ENCODE data around the gene GFAP.

Gene GFAP

GRCh38 chr17:44906010-44906646 is 9.2 kb downstream of the GFAP start:
- Histone ChIP-seq H3K9me2 (ENCODE audit: low read depth, low read length) (no peaks in the 10 kb centered on the region), H3K4me1 (ENCODE audit: insufficient read depth, low read length, severe bottlenecking) (peaks cover 1% of the 10 kb centered on the region), H3F3A (ENCODE audit: insufficient read depth, low read length) (no peaks in the 10 kb centered on the region), H3K36me3 (ENCODE audit: insufficient read depth, low read length) (no peaks in the 10 kb centered on the region), H3K4me3 (ENCODE audit: low read depth, low read length, poor library complexity, severe bottlenecking) (no peak overlapping the region), H3K79me2 (ENCODE audit: insufficient read depth, low read length) (no peaks in the 10 kb centered on the region), H3K27ac (ENCODE audit: low read depth, low read length, poor library complexity, severe bottlenecking) (no peak overlapping the region), H3K27me3 (ENCODE audit: insufficient read depth, low read length) (peaks cover 4% of the 10 kb centered on the region; the same call in 1 of the 2 replicates), H3K9me3 (ENCODE audit: low read length) (no peaks in the 10 kb centered on the region), H3K9ac (ENCODE audit: low read length) (no peak overlapping the region), H3K4me2 (ENCODE audit: low read length) (no peak overlapping the region), H4K20me1 (ENCODE audit: insufficient read depth, low read length) (no peaks in the 10 kb centered on the region), H2AFZ (ENCODE audit: low read length) (no peak overlapping the region)
- TF ChIP-seq CTCF (IDR thresholded peaks at IDR 0.05; ENCODE audit: low read length) (no peak), EZH2 (IDR thresholded peaks at IDR 0.05; ENCODE audit: borderline replicate concordance, low read length) (no peak)

- no peaks in the 10 kb centered on the region for H3K9me3 ChIP-seq (ENCODE audit: low read length)
- no peaks in the 10 kb centered on the region for H3K4me1 ChIP-seq (ENCODE audit: insufficient read depth, low read length, severe bottlenecking)
- H3K4me2 ChIP-seq (ENCODE audit: low read length), result no peak overlapping the region
- peaks cover 8% of the 10 kb centered on the region; the same call in 1 of the 2 replicates for H3K27me3 ChIP-seq (ENCODE audit: insufficient read depth, low read length)
- no peak overlapping the region for H3K9ac ChIP-seq (ENCODE audit: low read length)
- no peak for TF ChIP-seq EZH2 (IDR thresholded peaks at IDR 0.05; ENCODE audit: borderline replicate concordance, low read length)
- TF ChIP-seq CTCF (IDR thresholded peaks at IDR 0.05; ENCODE audit: low read length), result no peak
- no peaks in the 10 kb centered on the region for H3K9me2 ChIP-seq (ENCODE audit: low read depth, low read length)
- H3K36me3 ChIP-seq (ENCODE audit: insufficient read depth, low read length), result no peaks in the 10 kb centered on the region
- no peak overlapping the region for H2AFZ ChIP-seq (ENCODE audit: low read length)
- no peaks in the 10 kb centered on the region for H4K20me1 ChIP-seq (ENCODE audit: insufficient read depth, low read length)
- H3K4me3 ChIP-seq (ENCODE audit: low read depth, low read length, poor library complexity, severe bottlenecking), result no peak overlapping the region
- H3F3A ChIP-seq (ENCODE audit: insufficient read depth, low read length), result no peaks in the 10 kb centered on the region
- H3K79me2 ChIP-seq (ENCODE audit: insufficient read depth, low read length), result no peaks in the 10 kb centered on the region
- no peak overlapping the region for H3K27ac ChIP-seq (ENCODE audit: low read depth, low read length, poor library complexity, severe bottlenecking)
Observed at GRCh38 chr17:44905006-44906000, 10.0 kb downstream of the GFAP start.

DNA sequence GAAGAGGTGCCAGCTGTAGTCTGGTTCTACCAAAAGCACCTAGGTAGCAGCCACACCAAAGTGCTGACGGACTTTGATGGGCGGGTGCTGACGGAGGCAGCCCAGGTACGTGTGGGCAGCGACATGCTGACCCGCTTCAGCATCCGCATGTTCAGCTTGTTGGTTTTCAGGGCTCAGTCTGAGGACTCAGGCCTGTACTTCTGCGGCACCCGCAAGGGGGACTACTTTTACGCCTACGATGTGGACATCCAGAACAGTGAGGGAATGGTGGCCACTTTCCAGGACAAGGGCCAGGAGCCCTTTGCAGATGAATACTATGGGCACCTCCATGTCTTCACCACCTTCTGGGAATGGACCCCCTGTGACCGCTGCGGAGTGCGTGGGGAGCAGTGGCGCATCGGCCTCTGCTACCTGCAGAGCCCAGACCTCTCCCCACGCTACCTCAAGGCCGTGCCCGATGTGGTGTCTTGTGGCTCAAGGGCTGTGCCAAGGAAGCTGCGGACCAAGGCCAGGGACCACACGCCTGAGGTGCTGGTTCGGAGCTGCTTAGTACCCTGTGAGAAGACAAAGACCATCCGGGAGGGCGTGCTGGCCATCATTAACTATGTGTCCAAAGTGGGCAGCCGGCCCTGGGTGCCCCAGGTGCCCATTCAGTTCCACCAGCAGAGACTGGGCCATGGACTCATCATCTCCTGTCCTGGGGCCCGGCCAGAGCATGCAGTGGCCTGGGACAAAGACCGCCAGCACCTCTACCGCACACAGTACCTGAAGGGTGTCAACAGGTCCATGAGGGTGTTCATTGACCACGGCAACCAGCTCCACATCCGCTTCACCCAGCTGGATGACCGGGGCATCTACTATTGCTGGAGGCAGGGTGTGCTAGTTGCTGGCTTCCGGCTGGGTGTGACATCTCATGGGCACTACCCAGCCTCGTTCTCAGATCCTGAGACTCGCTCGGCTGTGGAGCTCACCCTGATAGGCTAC is 11.0 kb downstream of the GFAP start:
- peaks cover 8% of the 10 kb centered on the region; the same call in 1 of the 2 replicates for H3K27me3 ChIP-seq (ENCODE audit: insufficient read depth, low read length)
- no peaks in the 10 kb centered on the region for H3K9me2 ChIP-seq (ENCODE audit: low read depth, low read length)
- no peaks in the 10 kb centered on the region for H4K20me1 ChIP-seq (ENCODE audit: insufficient read depth, low read length)
- no peak for TF ChIP-seq CTCF (IDR thresholded peaks at IDR 0.05; ENCODE audit: low read length)
- TF ChIP-seq EZH2 (IDR thresholded peaks at IDR 0.05; ENCODE audit: borderline replicate concordance, low read length), result no peak
- H3K4me1 ChIP-seq (ENCODE audit: insufficient read depth, low read length, severe bottlenecking), result peaks cover 6% of the 10 kb centered on the region
- H3K4me2 ChIP-seq (ENCODE audit: low read length), result no peak overlapping the region
- no peak overlapping the region for H3K27ac ChIP-seq (ENCODE audit: low read depth, low read length, poor library complexity, severe bottlenecking)
- H2AFZ ChIP-seq (ENCODE audit: low read length), result no peak overlapping the region
- no peaks in the 10 kb centered on the region for H3K9me3 ChIP-seq (ENCODE audit: low read length)
- H3F3A ChIP-seq (ENCODE audit: insufficient read depth, low read length), result no peaks in the 10 kb centered on the region
- H3K9ac ChIP-seq (ENCODE audit: low read length), result no peak overlapping the region
- no peaks in the 10 kb centered on the region for H3K36me3 ChIP-seq (ENCODE audit: insufficient read depth, low read length)
- no peaks in the 10 kb centered on the region for H3K79me2 ChIP-seq (ENCODE audit: insufficient read depth, low read length)
- H3K4me3 ChIP-seq (ENCODE audit: low read depth, low read length, poor library complexity, severe bottlenecking), result no peak overlapping the region
